ENCODE measurements around the gene AGER.

Gene AGER

GRCh38 chr6:32173051-32173727, 10.9 kb downstream of the AGER start:
- no peak for TF ChIP-seq CREB5 (CRISPR knock-in tag; IDR thresholded peaks at IDR 0.05; ENCODE audit: low read depth)
- TF ChIP-seq ZNF70 (CRISPR knock-in tag; IDR thresholded peaks at IDR 0.05) = no peak
- TF ChIP-seq ZNF565 (CRISPR knock-in tag; conservative IDR thresholded peaks at IDR 0.05; ENCODE audit: low read depth) = no peak
- no peak for TF ChIP-seq ESRRG (CRISPR knock-in tag; IDR thresholded peaks at IDR 0.05)
- no peak for TF ChIP-seq OSR1 (CRISPR knock-in tag; IDR thresholded peaks at IDR 0.05)
- TF ChIP-seq SNAI2 (CRISPR knock-in tag; IDR thresholded peaks at IDR 0.05) = no peak
- no peak for TF ChIP-seq CSRNP3 (CRISPR knock-in tag; IDR thresholded peaks at IDR 0.05)
- no peak for TF ChIP-seq TSHZ2 (CRISPR knock-in tag; IDR thresholded peaks at IDR 0.05)
- ATAC-seq = no peak

GRCh38 chr6:32171234-32171633, 12.8 kb downstream of the AGER start:
- TF ChIP-seq ZNF70 (CRISPR knock-in tag; IDR thresholded peaks at IDR 0.05) (no peak), ARNTL (CRISPR knock-in tag; IDR thresholded peaks at IDR 0.05; ENCODE audit: borderline replicate concordance, low read depth) (no peak), PPARA (CRISPR knock-in tag; IDR thresholded peaks at IDR 0.05; ENCODE audit: borderline replicate concordance) (no peak), ZFP3 (CRISPR knock-in tag; IDR thresholded peaks at IDR 0.05) (no peak), CSRNP3 (CRISPR knock-in tag; IDR thresholded peaks at IDR 0.05) (no peak), BACH2 (CRISPR knock-in tag; IDR thresholded peaks at IDR 0.05; ENCODE audit: borderline replicate concordance) (no peak), TOX (CRISPR knock-in tag; IDR thresholded peaks at IDR 0.05; ENCODE audit: borderline replicate concordance) (no peak), ZNF565 (CRISPR knock-in tag; conservative IDR thresholded peaks at IDR 0.05; ENCODE audit: low read depth) (no peak), ESRRG (CRISPR knock-in tag; IDR thresholded peaks at IDR 0.05) (no peak)
- ATAC-seq = no peak

- ATAC-seq = no peak
- no peak for TF ChIP-seq CSDC2 (CRISPR knock-in tag; IDR thresholded peaks at IDR 0.05)
- TF ChIP-seq OSR1 (CRISPR knock-in tag; IDR thresholded peaks at IDR 0.05) = no peak
- TF ChIP-seq PATZ1 (CRISPR knock-in tag; IDR thresholded peaks at IDR 0.05; ENCODE audit: borderline replicate concordance) = no peak
- no peak for TF ChIP-seq ISL1 (CRISPR knock-in tag; IDR thresholded peaks at IDR 0.05)
- no peak for TF ChIP-seq CSRNP3 (CRISPR knock-in tag; IDR thresholded peaks at IDR 0.05)
- TF ChIP-seq BACH2 (CRISPR knock-in tag; IDR thresholded peaks at IDR 0.05; ENCODE audit: borderline replicate concordance) = no peak
- TF ChIP-seq SNAI2 (CRISPR knock-in tag; IDR thresholded peaks at IDR 0.05) = no peak
- no peak for TF ChIP-seq ZNF70 (CRISPR knock-in tag; IDR thresholded peaks at IDR 0.05)
- TF ChIP-seq ZC3H10 (CRISPR knock-in tag; IDR thresholded peaks at IDR 0.05) = no peak
- TF ChIP-seq ZNF565 (CRISPR knock-in tag; conservative IDR thresholded peaks at IDR 0.05; ENCODE audit: low read depth) = no peak
- TF ChIP-seq PPARA (CRISPR knock-in tag; IDR thresholded peaks at IDR 0.05; ENCODE audit: borderline replicate concordance) = no peak
- no peak for TF ChIP-seq TSHZ2 (CRISPR knock-in tag; IDR thresholded peaks at IDR 0.05)
- TF ChIP-seq GLIS3 (CRISPR knock-in tag; IDR thresholded peaks at IDR 0.05) = no peak
- no peak for TF ChIP-seq ZFP30 (CRISPR knock-in tag; IDR thresholded peaks at IDR 0.05)
- TF ChIP-seq ARNTL (CRISPR knock-in tag; IDR thresholded peaks at IDR 0.05; ENCODE audit: borderline replicate concordance, low read depth) = no peak
- no peak for TF ChIP-seq TCF4 (CRISPR knock-in tag; IDR thresholded peaks at IDR 0.05; ENCODE audit: borderline replicate concordance)
- no peak for TF ChIP-seq RARB (CRISPR knock-in tag; IDR thresholded peaks at IDR 0.05)
- no peak for TF ChIP-seq ESRRG (CRISPR knock-in tag; IDR thresholded peaks at IDR 0.05)
These were observed 13.8 kb downstream of the AGER start for GRCh38 chr6:32170294-32170693.
